K562 (cell line): ENCODE data around the gene GATA6. TPM values are rescaled to one million over a fixed set of nuclear protein-coding genes. Genes with fewer than 3 reads are reported as not detected.

ENCODE experiments used
- ATAC-seq: fragments of 200-7000 bp; cut with Tn5 transposase; 3 replicates; pipeline ENCODE4 v1.9.1; 2020; ENCODE audit warnings: moderate library complexity
- BruUV-seq: library from RNA; stranded (reverse); fragments of 400-500 nt; replicated peaks from 2 replicates; lab custom pipeline; 2021; lab: Mats Ljungman, UMichigan
- CTCF ChIA-PET: fragments of 300-600 bp; formaldehyde crosslinking; extraction: SDS; loops from one replicate; lab custom pipeline; 2021; ENCODE audit warnings: low intra/inter-chr PET ratio; lab: Yijun Ruan, JAX
- POLR2A ChIA-PET: fragments of 300-600, 350-650 bp; sonication (Branson Sonifier 250); formaldehyde crosslinking; extraction: SDS; loops from one replicate; lab custom pipeline; 2021; ENCODE audit warnings: antibody characterized with exemption, inconsistent platforms; lab: Yijun Ruan, JAX
- DNase-seq, 4 experiments: peaks; one replicate each; pipeline versions ENCODE4 v3.0.0 to v3.0.0-alpha.2; 2011 to 2018; ENCODE audit warnings: low spot score in 3 of 4, mixed read lengths in 3 of 4; ENCODE audit errors: extremely low read depth in 1 of 4
- FAIRE-seq: peaks from 2 replicates; lab custom pipeline; 2011; peaks lifted over from hg19 to GRCh38; lab: Jason Lieb, UNC
- H2AFZ ChIP-seq: 2 replicates; pipeline ENCODE4 v1.6.0; 2011; ENCODE audit warnings: low read depth, low read length, control low read depth, inconsistent platforms
- H3K27ac ChIP-seq: fragments of 200-600 bp; 3 replicates; pipeline ENCODE4 v1.8.0; 2011; ENCODE audit warnings: low read depth, mild to moderate bottlenecking, control low read depth, inconsistent platforms, low read length, moderate library complexity, mixed read lengths; ENCODE audit errors: extremely low read depth
- H3K27me3 ChIP-seq, 2 experiments: fragments of 300-600 bp in 1 of 2; 2 replicates in 1 of 2; 3 replicates in 1 of 2; pipeline versions ENCODE4 v1.6.0 to v1.8.0; 2011; ENCODE audit warnings: inconsistent platforms in 2 of 2, low read length in 2 of 2, mild to moderate bottlenecking in 1 of 2, mixed read lengths in 1 of 2, moderate library complexity in 1 of 2; ENCODE audit not compliant: control insufficient read depth in 2 of 2, insufficient read depth in 2 of 2
- H3K36me3 ChIP-seq: fragments of 300-600 bp; 3 replicates; pipeline ENCODE4 v1.8.0; 2011; ENCODE audit warnings: mild to moderate bottlenecking, low read length, inconsistent platforms; ENCODE audit not compliant: control insufficient read depth, insufficient read depth
- H3K4me1 ChIP-seq, 2 experiments: fragments of 200-600 bp in 1 of 2; replicated peaks in 1 of 2; 2 replicates in 1 of 2; 3 replicates in 1 of 2; pipeline versions ENCODE4 v1.5.1 to v1.8.0; 2011; ENCODE audit warnings: inconsistent platforms in 2 of 2, low read length in 2 of 2, mild to moderate bottlenecking in 1 of 2, mixed read lengths in 1 of 2, moderate library complexity in 1 of 2; ENCODE audit not compliant: control insufficient read depth in 2 of 2, insufficient read depth in 2 of 2
- H3K4me2 ChIP-seq: 2 replicates; pipeline ENCODE4 v1.6.1; 2011; ENCODE audit warnings: low read length, control low read depth, inconsistent platforms, mixed read lengths; ENCODE audit not compliant: insufficient read depth
- H3K4me3 ChIP-seq: fragments of 200-600 bp; sonication (generic), shearing (Covaris generic); 2 replicates; pipeline ENCODE4 v1.5.1; 2016; ENCODE audit warnings: control low read depth, inconsistent platforms
- H3K79me2 ChIP-seq: fragments of 200-600 bp; 3 replicates; pipeline ENCODE4 v1.8.0; 2011; ENCODE audit warnings: low read length, inconsistent platforms; ENCODE audit not compliant: control insufficient read depth, insufficient read depth
- H3K9ac ChIP-seq, 2 experiments: 2 replicates each; pipeline versions ENCODE4 v1.6.0 to v1.6.1; 2011; ENCODE audit warnings: low read depth in 2 of 2, low read length in 2 of 2, control low read depth in 1 of 2, inconsistent platforms in 1 of 2, mild to moderate bottlenecking in 1 of 2, mixed read lengths in 1 of 2; ENCODE audit not compliant: insufficient read depth in 1 of 2
- H3K9me1 ChIP-seq: one replicate; pipeline ENCODE4 v1.6.0; 2011; ENCODE audit warnings: inconsistent platforms, mild to moderate bottlenecking, low read length, moderate library complexity; ENCODE audit not compliant: control insufficient read depth, insufficient read depth
- H3K9me3 ChIP-seq: replicated peaks from 2 replicates; pipeline ENCODE4 v1.5.1; 2011; ENCODE audit warnings: low read depth, low read length, inconsistent platforms; ENCODE audit not compliant: control insufficient read depth, insufficient read depth
- H4K20me1 ChIP-seq: replicated peaks from 2 replicates; pipeline ENCODE4 v1.6.1; 2011; ENCODE audit warnings: low read length, inconsistent platforms, mixed read lengths; ENCODE audit not compliant: control insufficient read depth, insufficient read depth
- CEBPB ChIP-seq: fragments of 450-650 bp; IDR thresholded peaks from 2 replicates; pipeline ENCODE4 v1.6.1; 2016; ENCODE audit warnings: missing genetic modification characterization, missing compliant biosample characterization
- DLX4 ChIP-seq: fragments of 250-450 bp; sonication (Bioruptor Pico); IDR thresholded peaks from 2 replicates; pipeline ENCODE4 v1.6.1; 2021; ENCODE audit warnings: mild to moderate bottlenecking
- HINFP ChIP-seq: fragments of 450-650 bp; conservative IDR thresholded peaks from 2 replicates; pipeline ENCODE4 v1.6.1; 2016; ENCODE audit warnings: missing genetic modification characterization, low read depth, mild to moderate bottlenecking, control low read depth, missing compliant biosample characterization
- NFATC3 ChIP-seq: fragments of 450-650 bp; IDR thresholded peaks from 2 replicates; pipeline ENCODE4 v1.6.1; 2017; ENCODE audit warnings: mild to moderate bottlenecking
- ZNF140 ChIP-seq: fragments of 250-450 bp; sonication (Bioruptor Pico); IDR thresholded peaks from 2 replicates; pipeline ENCODE4 v1.8.0; 2021; ENCODE audit warnings: moderate library complexity, mild to moderate bottlenecking, inconsistent platforms
- WGBS: fragments of 100-300 bp; shearing (Covaris generic); methylation state at CpG from one replicate; pipeline ENCODE4 v1.1.6; 2016; ENCODE audit warnings: low coverage, mixed read lengths; ENCODE audit not compliant: insufficient coverage; ENCODE audit errors: missing lambda C conversion rate; 5-methylcytosine and 5-hydroxymethylcytosine counted together
- in situ Hi-C: fragments of 300-500 bp; cut with MboI; formaldehyde crosslinking; loops from 4 replicates; pipeline ENCODE4 v1.15.0; 2018; ENCODE audit warnings: inconsistent platforms, mixed read lengths
- intact Hi-C: fragments of 100-400 bp; cut with micrococcal nuclease; formaldehyde crosslinking; loops from 2 replicates; pipeline ENCODE4 v1.14.2; 2022
- polyA plus RNA-seq, 8 experiments: library from polyadenylated mRNA; depleted of rRNA in 4 of 8; stranded (reverse) in 5 of 8; unstranded in 3 of 8; fragments of >200 nt; fragmentation: Nextera tagmentation in 2 of 8; fragmentation: Illumina TruSeq in 1 of 8; extraction: Ambion mirVana in 2 of 8; extraction: Trizol in 1 of 8; gene quantifications; 2 replicates each; pipeline versions ENCODE4 v1.2.1 to v1.2.3, GENCODE V29; 2011 to 2014; ENCODE audit warnings: inconsistent platforms in 1 of 8, missing spikeins in 1 of 8
- total RNA-seq, 7 experiments: library from RNA; depleted of rRNA in 6 of 7; stranded (reverse); fragments of >200 nt in 6 of 7; fragmentation: Illumina TruSeq in 2 of 7; extraction: Trizol in 2 of 7; gene quantifications; 2 replicates each; pipeline versions ENCODE4 v1.2.1 to v1.2.3, GENCODE V29; 2011 to 2021; ENCODE audit warnings: low replicate concordance in 1 of 7
- TF ChIP-seq, protein P1 (sequence below): IDR thresholded peaks from 3 replicates; pipeline ENCODE4 v1.6.1; 2011; ENCODE audit warnings: borderline replicate concordance, mild to moderate bottlenecking, moderate library complexity; ENCODE audit not compliant: insufficient read length; ENCODE audit errors: extremely low read depth
- TF ChIP-seq, protein P2 (sequence below), 2 experiments: fragments of 450-650 bp; conservative IDR thresholded peaks; 2 replicates each; pipeline ENCODE4 v1.6.1; 2017; ENCODE audit warnings: mild to moderate bottlenecking in 2 of 2, moderate library complexity in 2 of 2
- TF ChIP-seq, protein P3 (sequence below): fragments of 450-650 bp; IDR thresholded peaks from 2 replicates; pipeline ENCODE4 v1.6.1; 2017; ENCODE audit warnings: antibody characterized with exemption

GATA6 gene
- total and polyA plus RNA-seq, 9 of the 15 experiments (the other 6 are each of a cell fraction or from before 2014, with no cell fraction given) = 0.01 to 0.24 (median 0.16) TPM; not detected in 5

DNA sequence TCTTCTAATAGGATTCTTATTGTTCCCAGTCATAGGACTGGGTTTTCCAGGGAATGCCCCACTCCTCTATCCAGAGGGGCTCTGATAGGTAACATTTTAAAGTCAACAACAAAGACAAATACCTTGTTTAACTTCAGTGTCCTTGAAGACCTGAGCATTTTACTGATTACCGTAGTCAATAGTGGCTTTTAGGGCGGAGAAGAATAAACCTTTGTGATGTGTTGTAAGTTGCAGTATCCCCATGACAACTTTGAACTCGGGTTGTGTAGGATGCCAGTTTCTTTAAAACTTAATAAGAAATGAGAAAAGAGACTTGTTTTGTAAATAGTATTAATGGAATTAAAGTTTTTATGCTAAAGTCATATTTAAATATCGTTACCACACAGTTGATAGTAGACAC, 6.0 kb downstream of the GATA6 start:
- TF ChIP-seq, protein P1, sequence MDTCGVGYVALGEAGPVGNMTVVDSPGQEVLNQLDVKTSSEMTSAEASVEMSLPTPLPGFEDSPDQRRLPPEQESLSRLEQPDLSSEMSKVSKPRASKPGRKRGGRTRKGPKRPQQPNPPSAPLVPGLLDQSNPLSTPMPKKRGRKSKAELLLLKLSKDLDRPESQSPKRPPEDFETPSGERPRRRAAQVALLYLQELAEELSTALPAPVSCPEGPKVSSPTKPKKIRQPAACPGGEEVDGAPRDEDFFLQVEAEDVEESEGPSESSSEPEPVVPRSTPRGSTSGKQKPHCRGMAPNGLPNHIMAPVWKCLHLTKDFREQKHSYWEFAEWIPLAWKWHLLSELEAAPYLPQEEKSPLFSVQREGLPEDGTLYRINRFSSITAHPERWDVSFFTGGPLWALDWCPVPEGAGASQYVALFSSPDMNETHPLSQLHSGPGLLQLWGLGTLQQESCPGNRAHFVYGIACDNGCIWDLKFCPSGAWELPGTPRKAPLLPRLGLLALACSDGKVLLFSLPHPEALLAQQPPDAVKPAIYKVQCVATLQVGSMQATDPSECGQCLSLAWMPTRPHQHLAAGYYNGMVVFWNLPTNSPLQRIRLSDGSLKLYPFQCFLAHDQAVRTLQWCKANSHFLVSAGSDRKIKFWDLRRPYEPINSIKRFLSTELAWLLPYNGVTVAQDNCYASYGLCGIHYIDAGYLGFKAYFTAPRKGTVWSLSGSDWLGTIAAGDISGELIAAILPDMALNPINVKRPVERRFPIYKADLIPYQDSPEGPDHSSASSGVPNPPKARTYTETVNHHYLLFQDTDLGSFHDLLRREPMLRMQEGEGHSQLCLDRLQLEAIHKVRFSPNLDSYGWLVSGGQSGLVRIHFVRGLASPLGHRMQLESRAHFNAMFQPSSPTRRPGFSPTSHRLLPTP = no peak
- TF ChIP-seq, protein P2, sequence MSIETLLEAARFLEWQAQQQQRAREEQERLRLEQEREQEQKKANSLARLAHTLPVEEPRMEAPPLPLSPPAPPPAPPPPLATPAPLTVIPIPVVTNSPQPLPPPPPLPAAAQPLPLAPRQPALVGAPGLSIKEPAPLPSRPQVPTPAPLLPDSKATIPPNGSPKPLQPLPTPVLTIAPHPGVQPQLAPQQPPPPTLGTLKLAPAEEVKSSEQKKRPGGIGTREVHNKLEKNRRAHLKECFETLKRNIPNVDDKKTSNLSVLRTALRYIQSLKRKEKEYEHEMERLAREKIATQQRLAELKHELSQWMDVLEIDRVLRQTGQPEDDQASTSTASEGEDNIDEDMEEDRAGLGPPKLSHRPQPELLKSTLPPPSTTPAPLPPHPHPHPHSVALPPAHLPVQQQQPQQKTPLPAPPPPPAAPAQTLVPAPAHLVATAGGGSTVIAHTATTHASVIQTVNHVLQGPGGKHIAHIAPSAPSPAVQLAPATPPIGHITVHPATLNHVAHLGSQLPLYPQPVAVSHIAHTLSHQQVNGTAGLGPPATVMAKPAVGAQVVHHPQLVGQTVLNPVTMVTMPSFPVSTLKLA (conservative IDR thresholded peaks at IDR 0.05) = no peak
- TF ChIP-seq CEBPB (tag) (no peak), DLX4 (CRISPR knock-in tag) (no peak), HINFP (no peak), NFATC3 (no peak), ZNF140 (CRISPR knock-in tag) (no peak)
- TF ChIP-seq, protein P3, sequence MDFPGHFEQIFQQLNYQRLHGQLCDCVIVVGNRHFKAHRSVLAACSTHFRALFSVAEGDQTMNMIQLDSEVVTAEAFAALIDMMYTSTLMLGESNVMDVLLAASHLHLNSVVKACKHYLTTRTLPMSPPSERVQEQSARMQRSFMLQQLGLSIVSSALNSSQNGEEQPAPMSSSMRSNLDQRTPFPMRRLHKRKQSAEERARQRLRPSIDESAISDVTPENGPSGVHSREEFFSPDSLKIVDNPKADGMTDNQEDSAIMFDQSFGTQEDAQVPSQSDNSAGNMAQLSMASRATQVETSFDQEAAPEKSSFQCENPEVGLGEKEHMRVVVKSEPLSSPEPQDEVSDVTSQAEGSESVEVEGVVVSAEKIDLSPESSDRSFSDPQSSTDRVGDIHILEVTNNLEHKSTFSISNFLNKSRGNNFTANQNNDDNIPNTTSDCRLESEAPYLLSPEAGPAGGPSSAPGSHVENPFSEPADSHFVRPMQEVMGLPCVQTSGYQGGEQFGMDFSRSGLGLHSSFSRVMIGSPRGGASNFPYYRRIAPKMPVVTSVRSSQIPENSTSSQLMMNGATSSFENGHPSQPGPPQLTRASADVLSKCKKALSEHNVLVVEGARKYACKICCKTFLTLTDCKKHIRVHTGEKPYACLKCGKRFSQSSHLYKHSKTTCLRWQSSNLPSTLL = no peak
- no peak overlapping the region for H3K4me3 ChIP-seq
- 8% methylated on average over 4 of the region's 4 CpGs for WGBS
- ATAC-seq = no peak
- ChIA-PET POLR2A (no interaction called here), CTCF (no interaction called here)
- H3K79me2 ChIP-seq = no peaks in the 10 kb centered on the region
- H3K27me3 ChIP-seq = peaks cover 24 to 35% of the 10 kb centered on the region in 2 experiments; a peak in 4 of 5 replicates
- H3K4me2 ChIP-seq = no peak overlapping the region
- no peak overlapping the region for H3K27ac ChIP-seq
- DNase-seq = no peak
- intact Hi-C loops (no loop called here), in situ Hi-C loops (no loop called here)
- no peaks in the 10 kb centered on the region for H4K20me1 ChIP-seq
- H3K9ac ChIP-seq = no peak overlapping the region
- no TSS peak for BruUV-seq
- no peaks in the 10 kb centered on the region for H3K9me1 ChIP-seq
- H3K4me1 ChIP-seq = peaks cover 0 to 8% of the 10 kb centered on the region in 2 experiments; a peak in 1 of 5 replicates
- FAIRE-seq = peak; percentile 19
- H3K36me3 ChIP-seq = no peaks in the 10 kb centered on the region
- H3K9me3 ChIP-seq = no peaks in the 10 kb centered on the region; the same call in 1 of the 2 replicates
- H2AFZ ChIP-seq = no peak overlapping the region
